SH-SY5Y (cell line): ENCODE results near the gene PTBP1.

ENCODE experiments used
- GATA2 ChIP-seq: IDR thresholded peaks from 2 replicates; pipeline ENCODE4 v1.6.1; 2011; ENCODE audit warnings: mild to moderate bottlenecking, low read depth, low read length
- GATA3 ChIP-seq: IDR thresholded peaks from 2 replicates; pipeline ENCODE4 v1.6.1; 2011; ENCODE audit warnings: low read depth, mild to moderate bottlenecking, low read length, moderate library complexity

DNA sequence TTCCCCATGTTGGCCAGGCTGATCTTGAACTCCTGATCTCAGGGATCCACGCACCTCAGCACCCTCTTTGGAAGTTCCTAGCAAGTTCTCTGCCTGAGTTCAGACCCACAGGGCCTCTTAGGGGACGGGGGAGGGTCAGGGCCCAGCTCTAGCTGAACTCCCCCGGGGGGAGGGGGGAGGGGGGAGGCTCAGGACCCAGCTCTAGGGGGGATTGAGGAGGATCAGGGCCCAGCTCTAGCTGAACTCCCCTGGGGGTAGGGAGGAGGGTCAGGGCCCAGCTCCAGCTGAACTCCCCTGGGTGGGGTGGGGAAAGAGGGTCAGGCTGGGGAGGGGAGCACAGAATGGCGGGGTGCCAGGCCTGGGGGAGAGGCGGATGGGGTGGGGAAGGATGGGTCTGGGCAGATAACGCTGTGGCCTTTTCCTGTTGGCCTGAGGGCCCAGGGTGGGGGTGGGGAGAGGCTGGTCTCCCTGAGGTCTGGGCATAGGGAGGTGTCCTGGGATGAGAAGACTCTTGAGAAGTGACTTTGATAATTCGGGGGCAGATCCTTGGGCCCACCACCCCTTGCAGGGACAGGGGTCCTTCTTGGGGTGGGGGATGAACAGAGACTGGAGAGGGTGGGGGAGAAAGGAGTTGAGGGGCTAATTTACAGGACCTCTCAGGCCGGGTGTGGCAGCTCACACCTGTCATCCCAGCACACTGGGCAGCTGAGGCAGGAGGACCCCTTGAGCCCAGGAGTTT, 5.5 kb upstream of the PTBP1 start:
- TF ChIP-seq GATA2 (no peak), GATA3 (no peak)
